Esophagus squamous epithelium (tissue), 5 donors: ENCODE data around the gene ZNF549. TPM values are rescaled to one million over a fixed set of nuclear protein-coding genes. Genes with fewer than 3 reads are reported as not detected.

Source experiments
- DNase-seq: peaks from one replicate; lab custom pipeline; 2025; lab: John Stamatoyannopoulos, UW
- H3K27ac ChIP-seq, 4 donors: fragments of 200-600 bp; sonication (generic); one replicate each; pipeline ENCODE4 v1.5.1; 2016 to 2019; ENCODE audit warnings: mild to moderate bottlenecking in 1 of 4
- H3K27me3 ChIP-seq, 4 donors: fragments of 200-600 bp; sonication (generic); 1 replicate in 3 of 4; 2 replicates in 1 of 4; pipeline versions ENCODE4 v1.5.1 to v1.6.0; 2017 to 2021; ENCODE audit warnings: antibody characterized with exemption in 1 of 4
- H3K36me3 ChIP-seq, 3 donors: fragments of 200-600 bp; sonication (generic); one replicate each; pipeline ENCODE4 v1.5.1; 2016 to 2019
- H3K4me1 ChIP-seq, 3 donors: fragments of 200-600 bp; sonication (generic); one replicate each; pipeline ENCODE4 v1.5.1; 2017 to 2019
- H3K4me3 ChIP-seq, 4 donors: fragments of 200-600 bp; sonication (generic); 1 replicate in 3 of 4; 2 replicates in 1 of 4; pipeline ENCODE4 v1.5.1; 2016 to 2019; ENCODE audit warnings: mild to moderate bottlenecking in 2 of 4, moderate library complexity in 1 of 4
- H3K9me3 ChIP-seq, 3 donors: fragments of 200-600 bp; sonication (generic); one replicate each; pipeline ENCODE4 v1.5.1; 2016 to 2019
- POLR2A ChIP-seq, 4 donors: fragments of 450-650 bp; IDR thresholded peaks; one replicate each; pipeline ENCODE4 v1.6.1; 2017; ENCODE audit warnings: antibody characterized with exemption in 4 of 4, mild to moderate bottlenecking in 4 of 4, moderate library complexity in 3 of 4
- WGBS, 2 donors: methylation state at CpG; one replicate each; pipeline ENCODE4 v1.1.5; 2018; 5-methylcytosine and 5-hydroxymethylcytosine counted together
- intact Hi-C: fragments of 100-400 bp; cut with DNase I; formaldehyde crosslinking; loops from one replicate; pipeline ENCODE4 v1.15.0; 2022
- total RNA-seq, 4 donors: library from RNA; depleted of rRNA; stranded (reverse); fragments of >200 nt; gene quantifications; one replicate each; pipeline ENCODE4 v1.1.0, GENCODE V29; 2016
- TF ChIP-seq, protein P1 (sequence below), 6 experiments: fragments of 450-650 bp in 4 of 6; fragments of 200-600 bp in 2 of 6; sonication (generic) in 2 of 6; IDR thresholded peaks; one replicate each; pipeline ENCODE4 v1.5.1; 2016 to 2019; ENCODE audit warnings: antibody characterized with exemption in 6 of 6, mild to moderate bottlenecking in 4 of 6, moderate library complexity in 4 of 6
- donor health status: DM: yes; HTN: yes; CAD: no.

The ZNF549 gene
- total RNA-seq, 4 donors from 2014 or later, result 1.3 to 4.8 (median 2.3) TPM

- peaks cover 13 to 24% (median 20%) of the 10 kb centered on the region in 3 donors for H3K4me1 ChIP-seq
- intact Hi-C loops, result no loop called here
- peaks cover 22 to 37% (median 22%) of the 10 kb centered on the region in 3 donors for H3K36me3 ChIP-seq
- WGBS, 2 donors, result 0 to 1% methylated on average over 10 to 16 of the region's 62 CpGs
- H3K9me3 ChIP-seq, result peaks cover 0 to 66% (median 47%) of the 10 kb centered on the region in 3 donors
- H3K4me3 ChIP-seq, result peak within 1 kb of the TSS; percentile 59 to 92 (median 78)
- TF ChIP-seq POLR2A (IDR thresholded peaks at IDR 0.05), result peak in 1 of 4 donors; percentile 23
- TF ChIP-seq, protein P1, sequence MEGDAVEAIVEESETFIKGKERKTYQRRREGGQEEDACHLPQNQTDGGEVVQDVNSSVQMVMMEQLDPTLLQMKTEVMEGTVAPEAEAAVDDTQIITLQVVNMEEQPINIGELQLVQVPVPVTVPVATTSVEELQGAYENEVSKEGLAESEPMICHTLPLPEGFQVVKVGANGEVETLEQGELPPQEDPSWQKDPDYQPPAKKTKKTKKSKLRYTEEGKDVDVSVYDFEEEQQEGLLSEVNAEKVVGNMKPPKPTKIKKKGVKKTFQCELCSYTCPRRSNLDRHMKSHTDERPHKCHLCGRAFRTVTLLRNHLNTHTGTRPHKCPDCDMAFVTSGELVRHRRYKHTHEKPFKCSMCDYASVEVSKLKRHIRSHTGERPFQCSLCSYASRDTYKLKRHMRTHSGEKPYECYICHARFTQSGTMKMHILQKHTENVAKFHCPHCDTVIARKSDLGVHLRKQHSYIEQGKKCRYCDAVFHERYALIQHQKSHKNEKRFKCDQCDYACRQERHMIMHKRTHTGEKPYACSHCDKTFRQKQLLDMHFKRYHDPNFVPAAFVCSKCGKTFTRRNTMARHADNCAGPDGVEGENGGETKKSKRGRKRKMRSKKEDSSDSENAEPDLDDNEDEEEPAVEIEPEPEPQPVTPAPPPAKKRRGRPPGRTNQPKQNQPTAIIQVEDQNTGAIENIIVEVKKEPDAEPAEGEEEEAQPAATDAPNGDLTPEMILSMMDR (IDR thresholded peaks at IDR 0.05), result peak in 1 of 6 experiments; percentile 24
- no peaks in the 10 kb centered on the region for H3K27me3 ChIP-seq
- H3K27ac ChIP-seq, result peak within 1 kb of the TSS; percentile 78 to 91 (median 81)
- peak; percentile 88 for DNase-seq
These were observed 51.5 kb downstream of the ZNF549 start, which contains the start of gene ZNF416 for GRCh38 chr19:57578487-57579205. TSS of gene ZNF416 (minus strand) at chr19:57578911. CDS start at chr19:57578704, 207 bp downstream.

- no peak for DNase-seq
- intact Hi-C loops, result no loop called here
- H3K27me3 ChIP-seq, result no peaks in the 10 kb centered on the region
- peaks cover 13 to 29% (median 19%) of the 10 kb centered on the region in 3 donors for H3K4me1 ChIP-seq
- peaks cover 0 to 64% (median 19%) of the 10 kb centered on the region in 3 donors for H3K9me3 ChIP-seq
- H3K36me3 ChIP-seq, result peaks cover 0 to 11% (median 0%) of the 10 kb centered on the region in 3 donors
- TF ChIP-seq, protein P1 (IDR thresholded peaks at IDR 0.05), result no peak
- no peak for TF ChIP-seq POLR2A (IDR thresholded peaks at IDR 0.05)
- WGBS, 2 donors, result 47% methylated on average over 16 of the region's 21 CpGs; no CpG with 5 or more reads in 1 of the 2 donors
- peak overlapping the region; percentile 36 to 74 (median 62) for H3K4me3 ChIP-seq
- no peak overlapping the region for H3K27ac ChIP-seq
These were observed 56.0 kb downstream of the ZNF549 start for GRCh38 chr19:57583104-57583520.

DNA sequence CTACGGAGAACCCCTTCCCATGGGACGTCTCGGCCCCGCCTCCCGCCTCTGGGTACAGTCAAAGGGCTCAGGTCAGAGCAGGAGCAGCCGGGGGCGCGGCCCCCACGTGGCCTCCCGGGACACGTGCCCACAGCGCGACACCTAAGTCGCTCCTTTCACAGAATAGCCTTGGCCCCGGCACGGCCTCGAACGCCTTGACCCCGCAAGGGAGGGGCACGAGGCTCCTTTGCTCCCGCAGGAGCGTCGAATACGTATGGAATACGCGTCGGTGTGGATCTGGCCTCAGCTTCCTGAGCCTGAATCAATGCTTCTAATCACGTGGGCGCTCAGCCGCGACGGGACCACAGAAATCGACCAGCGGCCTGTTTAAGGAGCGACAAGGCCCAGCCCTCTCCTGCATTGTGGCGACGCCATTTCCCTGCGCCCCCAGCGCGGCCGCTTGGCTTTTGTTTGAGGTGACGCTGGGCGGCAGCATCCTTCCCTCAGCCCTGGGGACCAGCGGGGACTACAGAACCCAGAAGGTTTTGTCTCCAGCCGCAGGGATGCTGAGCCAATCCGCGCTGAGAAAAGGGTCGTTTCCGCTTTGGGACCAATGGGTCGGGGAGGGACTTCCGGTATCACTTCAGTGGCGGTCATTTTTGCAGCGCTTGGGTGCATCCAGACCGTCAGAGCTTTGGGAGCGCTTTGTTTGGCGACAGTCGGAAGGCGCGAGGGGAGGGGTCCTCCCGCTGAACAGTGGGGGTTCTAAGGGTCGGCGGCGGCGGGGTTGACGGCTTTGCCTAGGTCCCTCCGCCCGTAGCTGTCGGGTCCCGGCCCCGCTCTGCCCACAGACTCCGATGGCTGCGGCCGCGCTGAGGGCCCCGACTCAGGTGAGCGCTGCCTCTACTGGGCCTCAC, 56.6 kb downstream of the ZNF549 start, which contains the start of gene ZIK1:
Gene ZIK1, plus strand, starts transcription at position 625 of the 896 bp plus-strand sequence. Its CDS starts 212 bp downstream, at position 837.
- H3K4me3 ChIP-seq, result peak within 1 kb of the TSS; percentile 36 to 74 (median 62)
- peaks cover 0 to 18% (median 2%) of the 10 kb centered on the region in 3 donors for H3K36me3 ChIP-seq
- 3 to 10% methylated on average over 26 to 36 of the region's 76 CpGs for WGBS, 2 donors
- peak within 1 kb of the TSS in 2 of 4 donors; percentile 24 to 63 for H3K27ac ChIP-seq
- H3K9me3 ChIP-seq, result peaks cover 0 to 71% (median 25%) of the 10 kb centered on the region in 3 donors
- peak; percentile 51 for DNase-seq
- intact Hi-C loops, result no loop called here
- TF ChIP-seq POLR2A (IDR thresholded peaks at IDR 0.05), result peak in 1 of 4 donors; percentile 14
- TF ChIP-seq, protein P1 (IDR thresholded peaks at IDR 0.05), result no peak
- H3K4me1 ChIP-seq, result peaks cover 13 to 26% (median 16%) of the 10 kb centered on the region in 3 donors
- H3K27me3 ChIP-seq, result no peaks in the 10 kb centered on the region

- Histone ChIP-seq H3K4me3 (no peak overlapping the region), H3K27ac (no peak overlapping the region), H3K9me3 (peaks cover 0 to 98% (median 63%) of the 10 kb centered on the region in 3 donors), H3K4me1 (peaks cover 12 to 22% (median 13%) of the 10 kb centered on the region in 3 donors), H3K27me3 (no peaks in the 10 kb centered on the region), H3K36me3 (peaks cover 6 to 46% (median 11%) of the 10 kb centered on the region in 3 donors)
- 70 to 88% methylated on average over 1 of the region's 1 CpG for WGBS, 2 donors
- no peak for TF ChIP-seq POLR2A (IDR thresholded peaks at IDR 0.05)
- TF ChIP-seq, protein P1 (IDR thresholded peaks at IDR 0.05), result no peak
- no peak for DNase-seq
- intact Hi-C loops, result no loop called here
These were observed 60.4 kb downstream of the ZNF549 start for GRCh38 chr19:57587529-57587928.
